A549 (cell line): Measurements from ENCODE around the gene FAM193A. TPM values are rescaled to one million over a fixed set of nuclear protein-coding genes. Genes with fewer than 3 reads are reported as not detected.

Experiments
- ATAC-seq, 2 experiments: fragments of 200-7000 bp in 1 of 2; fragments of >200 bp in 1 of 2; cut with Nextera tagmentation in 1 of 2; cut with Tn5 transposase in 1 of 2; 3 replicates each; pipeline versions ENCODE4 v1.8.0 to v1.9.1; 2018 to 2020; ENCODE audit warnings: mild to moderate bottlenecking in 1 of 2, moderate library complexity in 1 of 2
- CTCF ChIA-PET: fragments of 300-600 bp; sonication (Branson Sonifier 250); formaldehyde crosslinking; extraction: SDS; loops from one replicate; lab custom pipeline; 2021; ENCODE audit warnings: antibody characterized with exemption, inconsistent platforms; lab: Yijun Ruan, JAX
- POLR2A ChIA-PET: fragments of 350-600 bp; formaldehyde crosslinking; extraction: SDS; loops from one replicate; lab custom pipeline; 2021; ENCODE audit warnings: antibody characterized with exemption, inconsistent platforms; lab: Yijun Ruan, JAX
- DNase-seq, 2 experiments: peaks; one replicate each; pipeline versions ENCODE4 v3.0.0 to v3.0.0-alpha.2; 2011 to 2016; ENCODE audit warnings: low read depth in 1 of 2, low spot score in 1 of 2
- FAIRE-seq: peaks from 2 replicates; lab custom pipeline; 2011; peaks lifted over from hg19 to GRCh38; lab: Jason Lieb, UNC
- H3K27ac ChIP-seq, 2 experiments: fragments of >200 bp; sonication (Bioruptor Twin); formaldehyde crosslinking; 3 replicates each; pipeline ENCODE4 v1.5.1; 2016 to 2017
- H3K4me1 ChIP-seq: fragments of >200 bp; sonication (Bioruptor Twin); formaldehyde crosslinking; 3 replicates; pipeline ENCODE4 v1.6.1; 2016
- H3K4me2 ChIP-seq: fragments of >200 bp; sonication (Bioruptor Twin); formaldehyde crosslinking; 3 replicates; pipeline ENCODE4 v1.6.1; 2016
- H3K4me3 ChIP-seq: fragments of >200 bp; sonication (Bioruptor Twin); formaldehyde crosslinking; 3 replicates; pipeline ENCODE4 v1.5.1; 2016
- H3K9me3 ChIP-seq: fragments of >200 bp; sonication (Bioruptor Twin); formaldehyde crosslinking; 3 replicates; pipeline ENCODE4 v1.6.1; 2016
- ATOH8 ChIP-seq: fragments of 250-450 bp; sonication (Bioruptor Pico); IDR thresholded peaks from 2 replicates; pipeline ENCODE4 v1.5.0; 2020; ENCODE audit warnings: low read depth, mild to moderate bottlenecking, moderate library complexity
- BCL3 ChIP-seq: fragments of >200 bp; sonication (Bioruptor Twin); formaldehyde crosslinking; IDR thresholded peaks from 3 replicates; pipeline ENCODE4 v1.6.1; 2016
- BHLHE40 ChIP-seq: IDR thresholded peaks from 2 replicates; pipeline ENCODE4 v1.6.1; 2012; ENCODE audit warnings: low read depth, low read length, inconsistent platforms
- CEBPB ChIP-seq, 2 experiments: fragments of >200 bp in 1 of 2; sonication (Bioruptor Twin) in 1 of 2; formaldehyde crosslinking in 1 of 2; IDR thresholded peaks; 2 replicates each; pipeline ENCODE4 v1.6.1; 2012 to 2016
- ELK1 ChIP-seq: fragments of 150-350 bp; IDR thresholded peaks from 2 replicates; pipeline ENCODE4 v1.6.1; 2014; ENCODE audit warnings: low read depth, mild to moderate bottlenecking, low read length
- EP300 ChIP-seq, 2 experiments: fragments of >200 bp; sonication (Bioruptor Twin); formaldehyde crosslinking; IDR thresholded peaks; 2 replicates in 1 of 2; 3 replicates in 1 of 2; pipeline ENCODE4 v1.6.1; 2016 to 2017
- ESRRA ChIP-seq: fragments of 150-350 bp; IDR thresholded peaks from 2 replicates; pipeline ENCODE4 v1.6.1; 2014; ENCODE audit warnings: mild to moderate bottlenecking, low read length, borderline replicate concordance
- FOSB ChIP-seq: fragments of 250-450 bp; sonication (Bioruptor Pico); IDR thresholded peaks from 2 replicates; pipeline ENCODE4 v1.5.0; 2020; ENCODE audit warnings: mild to moderate bottlenecking, moderate library complexity
- FOSL2 ChIP-seq, 2 experiments: fragments of 450-650 bp in 1 of 2; fragments of >200 bp in 1 of 2; sonication (Bioruptor Twin) in 1 of 2; formaldehyde crosslinking; IDR thresholded peaks; 2 replicates each; pipeline versions ENCODE4 v1.5.0 to v1.6.1; 2016 to 2020; ENCODE audit warnings: mild to moderate bottlenecking in 1 of 2, moderate library complexity in 1 of 2
- FOXS1 ChIP-seq: fragments of 250-450 bp; sonication (Bioruptor Pico); IDR thresholded peaks from 2 replicates; pipeline ENCODE4 v1.5.0; 2020; ENCODE audit warnings: mild to moderate bottlenecking, moderate library complexity
- HDAC2 ChIP-seq: fragments of 200-600 bp; sonication (generic); IDR thresholded peaks from 2 replicates; pipeline ENCODE4 v1.6.1; 2016
- HEYL ChIP-seq: fragments of 250-450 bp; sonication (Bioruptor Pico); IDR thresholded peaks from 2 replicates; pipeline ENCODE4 v1.8.0; 2021; ENCODE audit warnings: mild to moderate bottlenecking, moderate library complexity
- HOXA7 ChIP-seq: fragments of 250-450 bp; sonication (Bioruptor Pico); IDR thresholded peaks from 2 replicates; pipeline ENCODE4 v1.5.0; 2020; ENCODE audit warnings: mild to moderate bottlenecking, moderate library complexity
- HOXB13 ChIP-seq: fragments of 250-450 bp; sonication (Bioruptor Pico); IDR thresholded peaks from 2 replicates; pipeline ENCODE4 v1.5.0; 2020; ENCODE audit warnings: low read depth, mild to moderate bottlenecking, moderate library complexity
- HOXB5 ChIP-seq: fragments of 250-450 bp; sonication (Bioruptor Pico); IDR thresholded peaks from 2 replicates; pipeline ENCODE4 v1.5.0; 2020; ENCODE audit warnings: mild to moderate bottlenecking, moderate library complexity
- JUNB ChIP-seq: fragments of >200 bp; sonication (Bioruptor Twin); formaldehyde crosslinking; IDR thresholded peaks from 2 replicates; pipeline ENCODE4 v1.6.1; 2016
- KDM1A ChIP-seq: fragments of 200-600 bp; sonication (generic); IDR thresholded peaks from 2 replicates; pipeline ENCODE4 v1.6.1; 2016; ENCODE audit warnings: low read depth, mild to moderate bottlenecking
- KDM5A ChIP-seq: fragments of 200-600 bp; sonication (generic); IDR thresholded peaks from 2 replicates; pipeline ENCODE4 v1.6.1; 2016; ENCODE audit warnings: antibody characterized with exemption, mild to moderate bottlenecking
- MAFK ChIP-seq: fragments of 450-650 bp; IDR thresholded peaks from 2 replicates; pipeline ENCODE4 v1.6.1; 2014; ENCODE audit not compliant: partially characterized antibody
- MYC ChIP-seq: IDR thresholded peaks from 2 replicates; pipeline ENCODE4 v1.6.1; 2012; ENCODE audit warnings: mild to moderate bottlenecking, inconsistent platforms, low read length, improper control_type of control experiment, borderline replicate concordance
- NPAS2 ChIP-seq: fragments of 250-450 bp; sonication (Bioruptor Pico); IDR thresholded peaks from 2 replicates; pipeline ENCODE4 v1.8.0; 2022; ENCODE audit warnings: mild to moderate bottlenecking, moderate library complexity, borderline replicate concordance
- NR3C1 ChIP-seq: fragments of >200 bp; sonication (Bioruptor Twin); formaldehyde crosslinking; IDR thresholded peaks from 3 replicates; pipeline ENCODE4 v1.6.1; 2017
- PBX3 ChIP-seq: IDR thresholded peaks from 2 replicates; pipeline ENCODE4 v1.6.1; 2012
- POLR2AphosphoS2 ChIP-seq: conservative IDR thresholded peaks from 2 replicates; pipeline ENCODE4 v1.6.1; 2012; ENCODE audit warnings: low read length, improper control_type of control experiment, inconsistent platforms
- RARB ChIP-seq: fragments of 250-450 bp; sonication (Bioruptor Pico); IDR thresholded peaks from 2 replicates; pipeline ENCODE4 v1.8.0; 2021; ENCODE audit warnings: mild to moderate bottlenecking, moderate library complexity
- RCOR1 ChIP-seq: fragments of 150-350 bp; IDR thresholded peaks from 2 replicates; pipeline ENCODE4 v1.6.1; 2014; ENCODE audit warnings: antibody characterized with exemption, low read length, low read depth
- ZNF302 ChIP-seq: fragments of 250-450 bp; sonication (Bioruptor Pico); IDR thresholded peaks from 2 replicates; pipeline ENCODE4 v1.9.0; 2021; ENCODE audit warnings: inconsistent platforms, mild to moderate bottlenecking, moderate library complexity
- WGBS: methylation state at CpG from one replicate; pipeline ENCODE4 v1.1.6; 2017; ENCODE audit errors: missing lambda C conversion rate; 5-methylcytosine and 5-hydroxymethylcytosine counted together
- polyA plus RNA-seq, 4 experiments: library from polyadenylated mRNA; depleted of rRNA in 3 of 4; stranded (reverse); fragments of >200 nt; fragmentation: RNase III in 1 of 4; extraction: RNeasy Plus Mini Kit Qiagen cat#74134 plus additional on column Dnase treatment in 1 of 4; gene quantifications; 2 replicates in 3 of 4; 3 replicates in 1 of 4; pipeline ENCODE4 v1.2.3, GENCODE V29; 2011 to 2017

FAM193A gene
- polyA plus RNA-seq, 2 of the 4 experiments (the other 2 are of a cell fraction): 4.5 to 6.7 TPM

GRCh38 chr4:2689825-2690700, 153.6 kb downstream of the FAM193A start:
- ATAC-seq: no peak
- H3K9me3 ChIP-seq: no peaks in the 10 kb centered on the region
- H3K4me2 ChIP-seq: no peak overlapping the region
- WGBS: 93% methylated on average over 8 of the region's 19 CpGs
- POLR2A ChIA-PET: no interaction called here
- CTCF ChIA-PET: no interaction called here
- no peaks in the 10 kb centered on the region for H3K4me1 ChIP-seq
- DNase-seq: no peak
- no peak for FAIRE-seq
- no peak overlapping the region for H3K4me3 ChIP-seq
- TF ChIP-seq RARB (no peak), RCOR1 (no peak), MAFK (no peak), FOSL2 (IDR thresholded peaks at IDR 0.05) (no peak), FOSL2 (CRISPR knock-in tag; IDR thresholded peaks at IDR 0.05) (no peak), HOXB13 (CRISPR knock-in tag) (no peak), HOXB5 (CRISPR knock-in tag) (no peak), BCL3 (no peak)
- no peak overlapping the region for H3K27ac ChIP-seq

GRCh38 chr4:2691313-2691712, 154.9 kb downstream of the FAM193A start:
- ChIA-PET CTCF (no interaction called here), POLR2A (no interaction called here)
- Histone ChIP-seq H3K4me3 (no peak overlapping the region), H3K27ac (no peak overlapping the region), H3K4me2 (no peak overlapping the region), H3K9me3 (no peaks in the 10 kb centered on the region), H3K4me1 (no peaks in the 10 kb centered on the region)
- DNase-seq (no peak), ATAC-seq (no peak), FAIRE-seq (no peak)
- 98% methylated on average over 5 of the region's 5 CpGs for WGBS
- no peak for TF ChIP-seq ZNF302 (CRISPR knock-in tag)
- TF ChIP-seq FOXS1 (CRISPR knock-in tag): no peak
- no peak for TF ChIP-seq FOSB (CRISPR knock-in tag)
- TF ChIP-seq HEYL: no peak
- no peak for TF ChIP-seq HOXA7 (CRISPR knock-in tag)
- TF ChIP-seq KDM1A: no peak
- no peak for TF ChIP-seq POLR2AphosphoS2
- TF ChIP-seq ESRRA: no peak
- TF ChIP-seq PBX3: no peak
- TF ChIP-seq BHLHE40: no peak
- TF ChIP-seq JUNB: no peak
- TF ChIP-seq CEBPB (IDR thresholded peaks at IDR 0.05): no peak

GRCh38 chr4:2691952-2692435, 155.5 kb downstream of the FAM193A start:
- Histone ChIP-seq H3K9me3 (no peaks in the 10 kb centered on the region), H3K27ac (no peak overlapping the region), H3K4me2 (no peak overlapping the region), H3K4me1 (no peaks in the 10 kb centered on the region), H3K4me3 (no peak overlapping the region)
- DNase-seq: no peak
- 90% methylated on average over 7 of the region's 7 CpGs for WGBS
- no peak for TF ChIP-seq ELK1
- TF ChIP-seq KDM5A: no peak
- TF ChIP-seq MYC: no peak
- no peak for TF ChIP-seq HDAC2
- no peak for TF ChIP-seq ATOH8
- TF ChIP-seq EP300 (IDR thresholded peaks at IDR 0.05): no peak
- TF ChIP-seq NPAS2 (CRISPR knock-in tag): no peak
- TF ChIP-seq NR3C1: no peak
- CTCF ChIA-PET: no interaction called here
- no peak for FAIRE-seq
- ATAC-seq: no peak
- POLR2A ChIA-PET: no interaction called here
